Pulmonary artery endothelial cell (primary cell): ENCODE data around the gene KIF5A. TPM values are rescaled to one million over a fixed set of nuclear protein-coding genes. Genes with fewer than 3 reads are reported as not detected.

ENCODE experiments used
- DNase-seq: peaks from one replicate; pipeline ENCODE4 v3.0.0-alpha.2; 2011; ENCODE audit warnings: low read depth, low spot score
- total RNA-seq: library from RNA; depleted of rRNA; stranded (reverse); fragments of >200 nt; gene quantifications from 2 replicates; pipeline ENCODE4 v1.2.3, GENCODE V29; 2014

Gene KIF5A
- total RNA-seq, 1 donor from 2014 or later, result under 0.01 TPM

DNA sequence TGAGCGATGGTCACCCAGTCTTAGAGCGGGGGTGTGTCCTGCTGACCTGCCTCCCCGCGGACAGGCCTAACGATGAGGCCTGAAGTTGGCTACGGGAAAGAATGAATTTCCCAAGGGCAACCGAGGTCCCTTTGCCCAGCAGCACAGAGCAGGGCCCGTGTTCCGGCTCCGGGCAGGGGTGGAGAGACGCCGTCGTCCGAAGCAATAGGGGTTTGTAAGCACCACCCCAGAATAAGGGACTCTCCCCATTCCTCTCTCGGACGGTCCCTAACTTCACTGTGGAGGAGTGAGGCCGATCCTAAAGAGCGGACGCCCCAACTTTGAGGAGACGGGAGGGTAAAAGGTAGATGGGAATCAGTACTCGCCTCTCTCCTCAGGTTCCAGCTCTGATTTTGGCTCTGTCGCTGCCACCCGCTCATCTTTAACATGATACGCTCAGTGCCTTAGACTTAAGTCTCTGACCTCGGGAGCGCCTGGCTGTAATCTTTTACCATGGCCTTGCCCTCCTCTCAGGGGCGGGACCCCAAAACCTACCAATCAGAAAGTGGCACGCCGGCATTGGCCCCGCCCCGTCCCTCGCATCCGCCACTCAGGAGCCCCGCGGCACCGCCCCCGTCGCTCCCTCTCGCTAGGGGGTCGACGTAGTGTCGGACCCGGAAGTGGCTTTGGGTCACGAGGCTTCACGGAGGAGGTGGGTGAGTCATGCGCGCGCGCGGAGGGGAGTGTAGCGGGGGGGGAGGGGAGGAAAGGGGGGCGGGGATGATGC lies 29.6 kb upstream of the KIF5A start, which contains the start of gene DDIT3:
Gene DDIT3, minus strand, starts transcription at position 462 of the 766 bp plus-strand sequence. CDS start 3,108 bp downstream, outside the sequence.
- peak; percentile 94 for DNase-seq

DNA sequence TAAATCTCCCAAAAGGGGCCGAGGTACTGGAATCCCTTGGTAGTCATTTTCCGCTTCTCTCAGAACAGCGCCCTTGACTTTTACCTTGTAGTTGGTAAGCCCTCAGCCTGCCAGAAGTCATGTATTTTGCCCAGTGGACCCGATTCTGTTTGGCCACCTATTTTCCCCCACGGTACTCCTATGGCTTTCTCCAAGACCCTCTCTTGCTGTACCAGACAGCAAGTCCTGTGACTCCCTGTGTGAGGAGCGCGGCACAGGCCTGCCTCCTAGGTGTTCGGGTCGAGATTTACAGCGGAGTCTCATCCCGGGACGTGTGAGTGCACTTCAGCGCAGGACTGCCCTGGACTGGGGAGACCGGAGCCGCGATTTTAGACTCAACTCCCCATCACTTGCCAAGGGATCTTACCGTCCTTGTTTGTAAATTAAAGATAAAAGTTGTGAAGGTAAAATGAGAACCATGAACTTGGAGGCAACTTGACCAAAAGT lies 28.3 kb upstream of the KIF5A start:
- no peak for DNase-seq

DNA sequence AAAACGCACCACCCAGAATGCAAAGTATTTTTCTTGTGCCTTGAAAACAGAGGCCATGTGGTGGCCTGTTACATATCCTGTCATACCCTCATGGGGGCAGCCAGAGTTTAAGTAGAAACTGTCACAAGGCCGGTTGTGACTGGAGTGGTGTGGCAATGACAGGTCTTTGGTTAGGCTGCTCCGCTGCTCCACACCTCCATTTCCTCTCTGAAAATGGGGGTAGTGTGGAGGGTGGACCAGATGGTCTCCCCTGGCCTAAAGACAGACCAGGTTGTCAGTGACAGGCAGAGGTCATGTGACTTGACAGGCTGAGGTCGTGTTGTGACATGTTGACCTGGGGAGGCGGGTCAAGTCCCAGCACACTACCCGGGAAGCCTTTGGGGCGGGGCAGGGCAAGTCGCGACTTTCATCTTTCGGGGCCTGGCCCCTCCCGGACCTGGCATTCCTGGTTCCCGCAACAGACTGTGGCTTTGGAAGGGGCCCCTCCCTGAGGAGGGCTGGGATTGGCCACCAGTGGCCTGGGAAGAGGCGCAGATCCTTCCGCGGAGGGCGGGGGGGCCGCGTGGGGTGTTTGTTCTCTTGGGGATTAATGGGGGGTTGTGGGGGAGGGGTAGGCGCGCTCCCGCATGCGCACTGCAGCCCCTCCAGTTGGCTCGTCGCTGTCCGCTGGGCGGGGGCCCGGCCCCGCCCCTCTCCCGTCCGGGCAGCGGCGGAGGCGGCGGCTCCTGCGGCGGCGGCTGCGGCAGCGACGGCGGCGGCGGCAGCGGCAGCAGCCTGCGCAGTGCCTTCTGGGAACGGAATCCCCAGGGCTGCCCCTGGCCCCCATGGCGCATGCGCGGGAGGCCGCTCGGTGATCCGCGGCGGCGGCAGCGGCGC lies 27.6 kb upstream of the KIF5A start, which contains the start of gene MBD6:
Gene MBD6, plus strand, starts transcription at position 814 of the 876 bp plus-strand sequence. CDS start 1,480 bp downstream, outside the sequence.
- peak; percentile 59 for DNase-seq

DNA sequence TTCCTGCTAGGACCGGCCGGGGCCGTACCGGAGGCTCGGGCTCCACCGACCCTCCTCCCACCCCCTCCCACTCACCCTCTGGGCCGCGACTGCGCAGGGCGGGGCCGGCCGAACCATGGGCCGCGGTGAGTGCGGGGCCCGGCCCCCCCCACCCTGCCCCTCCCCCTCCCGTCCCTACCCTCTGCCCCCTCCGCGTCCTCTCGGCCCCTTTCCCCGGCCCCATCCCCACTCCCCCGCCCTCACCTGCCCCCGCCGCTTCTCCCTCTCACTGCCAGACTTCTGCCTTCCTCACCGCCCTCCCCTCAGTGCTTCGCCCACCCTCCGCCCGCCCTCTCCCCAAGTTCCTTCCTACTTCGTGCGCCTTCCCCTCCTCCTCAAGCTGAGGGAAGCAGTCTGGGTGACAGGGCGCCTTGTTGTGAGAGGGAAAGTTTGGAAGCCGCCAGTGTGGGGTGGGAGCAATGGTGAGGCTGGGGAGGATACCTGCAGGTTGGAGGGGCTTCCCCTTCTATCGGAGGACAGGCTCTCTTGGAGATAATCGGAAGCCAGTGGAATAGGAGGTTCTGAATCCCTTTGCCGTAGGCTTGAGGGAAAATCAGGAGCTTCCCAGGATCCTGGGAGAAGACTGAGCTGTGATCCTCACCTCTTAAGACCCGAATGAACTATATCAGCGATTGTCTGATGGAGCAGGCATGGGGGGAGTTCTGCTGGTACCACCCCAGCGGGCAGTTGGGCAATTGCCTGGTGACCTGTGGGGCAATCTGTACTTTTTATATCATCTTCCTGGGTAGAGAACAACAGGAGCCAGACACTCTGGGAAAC lies 26.7 kb upstream of the KIF5A start:
- DNase-seq, result no peak

DNA sequence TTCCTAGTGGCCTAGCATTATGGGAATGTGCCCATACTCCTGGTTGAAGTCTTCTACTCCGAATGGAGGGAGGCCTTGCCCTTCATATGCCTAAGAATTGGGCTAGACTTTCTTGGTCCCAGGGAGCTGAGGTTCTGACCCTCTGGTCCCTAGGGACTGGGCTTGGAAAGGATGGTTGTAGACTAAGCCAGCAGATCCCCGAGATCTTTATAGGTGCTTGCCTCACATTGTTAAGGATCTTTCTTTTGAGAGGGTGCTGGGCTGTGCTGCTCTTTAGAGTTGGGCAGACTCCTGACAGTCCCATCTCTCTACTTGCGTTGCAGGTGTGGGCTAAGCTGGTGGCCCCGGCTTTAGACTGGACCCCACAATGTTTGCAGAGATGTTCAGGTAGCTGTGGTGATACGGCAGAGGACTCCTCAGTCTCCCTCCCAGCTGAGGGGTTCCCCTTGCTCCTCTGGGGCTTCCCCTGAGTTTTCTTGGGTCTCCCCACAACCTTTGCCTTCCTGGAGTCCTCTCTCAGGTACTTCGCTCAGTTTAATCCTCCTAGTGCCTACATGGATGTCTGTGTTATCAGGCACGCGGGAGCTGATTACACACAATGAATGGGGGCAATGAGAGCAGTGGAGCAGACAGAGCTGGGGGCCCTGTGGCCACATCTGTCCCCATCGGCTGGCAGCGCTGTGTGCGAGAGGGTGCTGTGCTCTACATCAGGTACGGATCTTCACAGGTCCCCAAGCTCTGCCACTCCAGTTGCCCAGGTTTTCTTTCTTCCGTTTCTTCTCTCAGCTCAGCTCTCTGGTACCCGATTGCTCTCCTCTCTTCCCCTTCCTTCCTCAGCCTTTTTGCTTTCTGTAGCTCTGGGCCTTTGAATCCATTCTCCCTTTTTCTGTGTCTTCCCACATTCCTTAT lies 25.9 kb upstream of the KIF5A start:
- DNase-seq, result no peak

DNA sequence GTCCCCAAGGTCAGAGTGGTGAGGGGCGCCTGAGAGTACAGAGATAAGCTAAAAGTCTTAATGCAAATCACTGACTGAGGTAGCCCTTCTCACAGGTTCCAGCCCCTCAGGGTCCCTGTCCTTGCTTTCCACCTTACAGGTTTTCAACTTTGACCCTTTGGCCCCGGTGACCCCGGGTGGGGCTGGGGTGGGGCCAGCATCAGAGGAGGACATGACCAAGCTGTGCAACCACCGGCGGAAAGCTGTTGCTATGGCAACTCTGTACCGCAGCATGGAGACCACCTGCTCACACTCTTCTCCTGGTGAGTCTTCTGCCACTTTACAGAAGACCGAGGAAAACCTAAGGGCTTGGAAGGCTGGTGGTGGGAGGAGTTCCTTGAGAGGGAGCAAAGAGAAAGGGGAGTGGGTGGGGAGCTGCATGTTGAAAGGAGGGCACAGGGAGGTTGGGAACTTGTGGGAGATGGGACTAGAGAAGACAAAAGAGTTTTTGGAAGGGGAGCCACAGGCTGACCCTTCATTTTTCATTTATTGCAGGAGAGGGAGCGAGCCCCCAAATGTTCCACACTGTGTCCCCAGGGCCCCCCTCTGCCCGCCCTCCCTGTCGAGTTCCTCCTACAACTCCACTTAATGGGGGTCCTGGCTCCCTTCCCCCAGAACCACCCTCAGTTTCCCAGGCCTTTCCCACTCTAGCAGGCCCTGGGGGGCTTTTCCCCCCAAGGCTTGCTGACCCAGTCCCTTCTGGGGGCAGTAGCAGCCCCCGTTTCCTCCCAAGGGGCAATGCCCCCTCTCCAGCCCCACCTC lies 24.8 kb upstream of the KIF5A start:
- DNase-seq, result no peak

DNA sequence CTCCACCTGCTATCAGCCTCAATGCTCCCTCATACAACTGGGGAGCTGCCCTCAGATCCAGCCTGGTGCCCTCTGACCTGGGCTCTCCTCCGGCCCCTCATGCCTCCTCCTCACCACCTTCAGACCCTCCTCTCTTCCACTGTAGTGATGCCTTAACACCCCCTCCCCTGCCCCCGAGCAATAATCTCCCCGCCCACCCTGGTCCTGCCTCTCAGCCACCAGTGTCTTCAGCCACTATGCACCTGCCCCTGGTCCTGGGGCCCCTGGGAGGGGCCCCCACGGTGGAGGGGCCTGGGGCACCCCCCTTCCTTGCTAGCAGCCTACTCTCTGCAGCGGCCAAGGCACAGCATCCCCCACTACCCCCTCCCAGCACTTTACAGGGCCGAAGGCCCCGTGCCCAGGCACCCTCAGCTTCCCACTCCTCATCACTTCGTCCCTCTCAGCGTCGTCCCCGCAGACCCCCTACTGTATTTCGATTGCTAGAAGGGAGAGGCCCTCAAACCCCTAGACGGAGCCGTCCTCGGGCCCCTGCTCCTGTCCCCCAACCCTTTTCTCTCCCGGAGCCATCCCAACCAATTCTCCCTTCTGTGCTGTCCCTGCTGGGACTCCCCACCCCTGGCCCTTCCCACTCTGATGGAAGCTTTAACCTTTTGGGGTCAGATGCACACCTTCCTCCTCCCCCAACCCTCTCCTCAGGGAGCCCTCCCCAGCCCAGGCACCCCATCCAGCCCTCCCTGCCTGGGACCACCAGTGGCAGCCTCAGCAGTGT lies 24.0 kb upstream of the KIF5A start:
- no peak for DNase-seq

DNA sequence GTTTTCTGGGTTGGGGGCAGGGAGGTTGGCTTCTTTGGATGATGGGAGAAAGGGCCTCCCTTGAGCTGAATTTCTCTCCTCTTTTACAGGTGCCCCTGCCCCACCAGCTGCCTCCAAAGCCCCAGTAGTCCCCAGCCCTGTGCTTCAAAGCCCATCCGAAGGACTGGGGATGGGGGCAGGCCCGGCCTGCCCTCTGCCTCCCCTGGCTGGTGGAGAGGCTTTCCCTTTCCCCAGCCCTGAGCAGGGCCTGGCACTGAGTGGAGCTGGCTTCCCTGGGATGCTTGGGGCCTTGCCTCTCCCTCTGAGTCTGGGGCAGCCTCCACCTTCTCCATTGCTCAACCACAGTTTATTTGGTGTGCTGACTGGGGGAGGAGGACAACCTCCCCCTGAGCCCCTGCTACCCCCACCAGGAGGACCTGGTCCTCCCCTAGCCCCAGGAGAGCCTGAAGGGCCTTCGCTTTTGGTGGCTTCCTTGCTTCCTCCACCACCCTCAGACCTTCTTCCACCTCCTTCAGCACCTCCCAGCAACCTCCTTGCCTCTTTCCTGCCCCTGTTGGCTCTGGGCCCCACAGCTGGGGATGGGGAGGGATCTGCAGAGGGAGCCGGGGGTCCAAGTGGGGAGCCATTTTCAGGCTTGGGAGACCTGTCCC lies 23.2 kb upstream of the KIF5A start:
- no peak for DNase-seq

DNA sequence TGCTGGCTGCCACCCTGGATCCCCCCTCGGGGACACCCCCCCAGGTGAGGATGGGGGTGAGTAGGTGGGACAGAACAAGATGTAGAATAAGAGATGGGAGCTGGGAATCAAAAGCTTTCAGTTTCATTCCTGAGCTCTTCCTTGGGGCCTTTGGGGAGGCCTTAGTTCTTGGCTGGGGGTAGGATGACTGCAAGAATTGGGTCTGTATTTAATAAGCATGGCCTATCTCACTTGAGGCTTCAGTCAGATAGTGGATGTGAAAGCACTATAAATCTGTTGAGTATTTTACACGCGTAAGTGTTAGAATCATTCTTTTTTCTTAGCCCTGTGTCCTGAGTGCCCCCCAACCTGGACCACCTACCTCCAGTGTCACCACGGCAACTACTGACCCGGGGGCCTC lies 22.7 kb upstream of the KIF5A start:
- DNase-seq, result no peak

DNA sequence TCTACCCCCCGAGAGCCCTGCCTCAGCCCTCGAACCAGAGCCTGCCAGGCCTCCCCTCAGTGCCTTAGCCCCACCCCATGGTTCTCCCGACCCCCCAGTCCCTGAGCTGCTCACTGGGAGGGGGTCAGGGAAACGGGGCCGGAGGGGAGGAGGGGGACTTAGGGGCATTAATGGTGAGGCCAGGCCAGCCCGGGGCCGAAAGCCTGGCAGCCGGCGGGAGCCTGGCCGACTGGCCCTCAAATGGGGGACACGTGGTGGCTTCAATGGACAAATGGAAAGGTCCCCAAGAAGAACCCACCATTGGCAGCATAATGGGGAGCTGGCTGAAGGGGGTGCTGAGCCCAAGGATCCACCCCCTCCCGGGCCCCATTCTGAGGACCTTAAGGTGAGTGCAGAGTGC lies 21.7 kb upstream of the KIF5A start:
- DNase-seq, result no peak

DNA sequence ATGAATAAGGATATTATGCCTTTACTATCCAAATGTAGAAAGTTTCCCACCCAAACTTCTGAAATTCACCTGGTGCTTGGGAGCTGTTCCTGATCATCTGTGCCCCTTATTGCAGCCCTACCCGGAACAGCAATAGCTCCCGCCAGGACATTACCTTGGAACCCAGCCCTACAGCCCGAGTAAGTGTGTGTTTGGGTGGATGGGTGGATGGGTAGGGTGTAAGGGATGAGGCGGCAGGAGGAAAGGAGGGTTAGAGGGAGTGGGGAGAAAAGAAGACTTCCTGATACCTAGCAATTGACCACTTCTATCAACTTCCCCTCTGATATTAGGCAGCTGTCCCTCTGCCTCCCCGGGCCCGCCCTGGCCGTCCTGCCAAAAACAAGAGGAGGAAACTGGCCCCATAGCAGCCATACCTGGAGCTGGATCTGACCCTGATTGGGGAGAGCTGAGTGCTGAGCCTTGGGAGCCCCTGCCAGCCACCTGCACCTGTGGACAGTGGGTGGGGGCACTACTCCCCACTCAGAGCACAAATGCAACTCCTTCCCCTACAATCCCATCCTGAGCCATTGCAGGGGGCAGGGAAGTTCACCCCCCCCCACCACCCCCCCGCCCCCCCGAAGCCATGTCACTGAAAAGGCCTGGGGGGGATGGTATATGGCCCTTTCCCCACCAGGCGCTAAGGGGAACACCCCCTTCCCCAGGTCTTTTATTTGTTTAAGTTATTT lies 20.9 kb upstream of the KIF5A start:
- DNase-seq, result no peak

DNA sequence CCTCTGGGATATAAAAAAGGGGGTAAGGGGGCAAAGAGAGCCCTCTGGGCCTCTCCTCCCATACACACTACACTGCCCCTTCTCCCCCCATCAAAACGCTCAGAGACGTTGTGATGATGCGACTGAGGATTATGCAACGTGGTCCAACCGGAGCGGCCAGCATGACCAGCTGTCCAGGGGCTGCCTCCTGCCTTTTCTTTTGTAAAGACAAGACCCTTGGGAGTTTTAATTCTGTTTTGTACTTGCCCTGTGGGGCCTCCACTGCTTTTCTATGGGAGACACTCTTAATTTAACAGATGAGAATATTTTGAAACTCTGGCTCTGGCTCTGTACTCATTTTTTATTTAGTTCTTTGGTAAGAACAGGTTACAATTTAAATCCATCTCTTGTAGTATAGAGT lies 20.0 kb upstream of the KIF5A start:
- DNase-seq, result no peak

DNA sequence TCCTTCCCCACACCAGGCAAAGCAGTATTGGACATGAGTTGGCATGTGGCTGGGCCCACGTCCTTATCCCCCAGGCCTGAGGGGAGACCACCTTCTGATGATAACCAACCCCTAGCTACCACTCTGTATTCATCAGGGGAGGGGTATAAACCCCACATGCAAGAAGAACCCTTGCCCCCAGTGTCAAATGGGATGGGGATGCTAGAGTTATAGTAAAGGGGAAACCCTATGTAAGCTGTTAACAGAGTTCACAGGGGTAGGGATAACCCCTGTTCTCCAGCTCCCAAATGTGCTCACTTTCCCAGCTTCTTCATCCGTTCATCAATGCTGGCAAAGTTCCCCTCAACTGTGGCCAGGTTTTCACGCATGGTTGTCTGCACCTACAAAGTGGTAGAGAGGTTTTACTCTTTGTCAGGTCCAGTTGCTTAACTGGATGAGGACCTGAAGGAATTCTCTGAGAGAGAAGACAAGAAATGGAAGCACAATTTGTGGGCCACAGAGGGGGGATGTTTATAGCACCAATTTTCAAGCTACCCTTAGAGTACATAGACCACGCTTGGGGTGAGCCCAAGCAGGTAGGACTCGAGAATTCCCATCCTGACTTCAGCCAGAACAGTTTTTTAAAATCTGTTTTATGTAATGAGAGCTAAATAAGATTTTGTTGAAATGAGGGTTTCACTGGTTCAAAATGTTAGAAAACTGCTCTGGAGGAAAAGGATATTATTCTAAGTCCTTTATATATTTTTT lies 19.3 kb upstream of the KIF5A start:
- no peak for DNase-seq

DNA sequence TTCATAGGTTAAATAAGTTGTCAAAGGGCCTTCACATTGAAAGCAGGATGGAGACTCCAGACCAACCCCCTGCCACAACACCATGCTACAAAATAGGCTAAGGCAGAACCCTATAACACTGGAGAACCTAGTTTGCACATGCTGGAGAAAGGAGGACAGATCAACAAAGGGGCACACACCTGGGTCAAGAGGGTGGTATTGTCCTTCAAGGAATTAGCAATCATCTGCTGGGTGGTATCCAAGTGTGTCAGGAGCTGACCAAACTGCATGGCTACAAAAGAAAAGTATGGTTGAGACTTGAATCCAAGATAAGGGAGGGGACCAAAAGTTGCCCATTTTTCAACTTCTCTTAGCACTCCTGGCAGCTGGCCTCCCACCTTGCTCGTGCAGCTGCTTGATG lies 18.0 kb upstream of the KIF5A start:
- no peak for DNase-seq

DNA sequence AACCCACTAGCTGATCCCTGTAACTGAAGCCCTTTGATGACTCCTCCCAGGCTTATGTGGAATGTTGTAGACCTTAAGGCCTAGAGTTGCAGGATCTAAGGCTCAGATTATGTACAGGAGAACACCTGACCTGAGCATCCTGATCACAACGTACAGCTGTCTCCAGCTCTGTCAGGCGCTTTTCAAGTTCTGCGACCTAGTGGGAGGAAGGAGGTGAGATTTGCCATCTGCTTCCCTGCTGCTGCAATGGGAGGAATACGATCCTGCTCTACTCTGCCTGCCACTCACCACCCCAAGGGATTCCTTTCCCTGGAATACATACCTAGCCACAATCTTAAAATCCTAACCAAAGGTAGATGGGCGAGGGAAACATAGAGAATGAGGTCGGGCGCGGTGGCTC lies 16.7 kb upstream of the KIF5A start:
- DNase-seq, result no peak

DNA sequence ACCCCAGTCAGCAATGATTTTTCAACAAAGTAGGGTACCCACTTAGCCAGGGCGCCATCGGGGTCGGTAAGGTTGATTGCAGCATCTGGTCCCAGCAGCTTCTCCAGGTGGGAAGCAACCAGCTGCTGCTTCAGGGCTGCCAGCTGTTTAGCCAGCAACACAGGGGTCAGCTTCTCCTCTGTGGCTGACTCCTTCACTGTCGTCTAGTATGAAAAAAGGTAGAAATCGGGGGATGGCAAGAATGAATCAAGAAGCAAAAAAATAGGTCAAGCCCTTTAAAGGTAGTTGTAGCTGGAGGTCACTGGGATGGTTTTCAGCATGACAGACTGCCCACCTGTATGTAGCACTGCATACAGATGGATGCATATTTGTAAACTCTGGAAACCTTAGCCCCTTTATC lies 15.6 kb upstream of the KIF5A start:
- DNase-seq, result no peak
